Activated T-helper 17 cell treated with anti-CD3 and anti-CD28 coated beads, Interleukin-2, amount 50 U/mL, for 72 hours (primary cell): ENCODE measurements around the gene MYMX. TPM values are rescaled to one million over a fixed set of nuclear protein-coding genes. Genes with fewer than 3 reads are reported as not detected.
A peak's percentile ranks its signal among the peaks of the same experiment; 100 is the strongest.

Source experiments
- ATAC-seq: fragments of 150-1000 bp; cut with Tn5 transposase; replicated peaks from 2 replicates; pipeline ENCODE4 v1.10.0; 2021; ENCODE audit warnings: mild to moderate bottlenecking, moderate library complexity
- H3K27ac Mint-ChIP-seq: one replicate; pipeline ENCODE4 v1.8.0; 2022; ENCODE audit warnings: mixed read lengths
- H3K27me3 Mint-ChIP-seq: one replicate; pipeline ENCODE4 v1.8.0; 2022; ENCODE audit warnings: mixed read lengths
- H3K36me3 Mint-ChIP-seq: one replicate; pipeline ENCODE4 v1.8.0; 2022; ENCODE audit warnings: low read depth, mild to moderate bottlenecking, mixed read lengths
- H3K4me1 Mint-ChIP-seq: one replicate; pipeline ENCODE4 v1.8.0; 2022; ENCODE audit warnings: mixed read lengths
- H3K4me3 Mint-ChIP-seq: one replicate; pipeline ENCODE4 v1.8.0; 2022; ENCODE audit warnings: mild to moderate bottlenecking, mixed read lengths
- H3K9me3 Mint-ChIP-seq: one replicate; pipeline ENCODE4 v1.8.0; 2022; ENCODE audit warnings: mixed read lengths
- total RNA-seq, 2 donors: library from RNA; stranded (reverse); gene quantifications; one replicate each; pipeline ENCODE4 v1.2.3, GENCODE V29; 2022

The MYMX gene
- total RNA-seq, 2 donors from 2014 or later, result not detected

- Mint-ChIP-seq H3K9me3 (no peaks in the 10 kb centered on the region), H3K4me3 (peak overlapping the region; percentile 87), H3K27ac (peak overlapping the region; percentile 99), H3K27me3 (no peaks in the 10 kb centered on the region), H3K36me3 (peaks cover 42% of the 10 kb centered on the region), H3K4me1 (peaks cover 23% of the 10 kb centered on the region)
- ATAC-seq, result no peak
Measured at GRCh38 chr6:44245391-44245911, 28.7 kb downstream of the MYMX start.

GRCh38 chr6:44245912-44246662, 29.4 kb downstream of the MYMX start:
- H3K4me1 Mint-ChIP-seq, result peaks cover 27% of the 10 kb centered on the region
- H3K4me3 Mint-ChIP-seq, result peak overlapping the region; percentile 87
- H3K36me3 Mint-ChIP-seq, result peaks cover 48% of the 10 kb centered on the region
- peak overlapping the region; percentile 99 for H3K27ac Mint-ChIP-seq
- no peaks in the 10 kb centered on the region for H3K9me3 Mint-ChIP-seq
- ATAC-seq, result peak; percentile 61
- H3K27me3 Mint-ChIP-seq, result no peaks in the 10 kb centered on the region

GRCh38 chr6:44246663-44247337, 30.1 kb downstream of the MYMX start, which contains the start of gene HSP90AB1:
HSP90AB1 (plus strand) TSS chr6:44247101; CDS start chr6:44248630, 1,529 bp downstream.
- peaks cover 55% of the 10 kb centered on the region for H3K36me3 Mint-ChIP-seq
- no peaks in the 10 kb centered on the region for H3K27me3 Mint-ChIP-seq
- H3K4me1 Mint-ChIP-seq, result peaks cover 32% of the 10 kb centered on the region
- no peaks in the 10 kb centered on the region for H3K9me3 Mint-ChIP-seq
- ATAC-seq, result peak; percentile 78
- H3K27ac Mint-ChIP-seq, result peak within 1 kb of the TSS; percentile 99
- peak within 1 kb of the TSS; percentile 87 for H3K4me3 Mint-ChIP-seq

- Mint-ChIP-seq H3K27ac (peak overlapping the region; percentile 99), H3K4me3 (peak overlapping the region; percentile 87), H3K36me3 (peaks cover 64% of the 10 kb centered on the region), H3K9me3 (no peaks in the 10 kb centered on the region), H3K4me1 (peaks cover 36% of the 10 kb centered on the region), H3K27me3 (no peaks in the 10 kb centered on the region)
- peak; percentile 68 for ATAC-seq
Measured at GRCh38 chr6:44247338-44248302, 30.9 kb downstream of the MYMX start.

- Mint-ChIP-seq H3K9me3 (no peaks in the 10 kb centered on the region), H3K27me3 (no peaks in the 10 kb centered on the region), H3K4me1 (peaks cover 45% of the 10 kb centered on the region), H3K36me3 (peaks cover 73% of the 10 kb centered on the region), H3K4me3 (peak overlapping the region; percentile 87), H3K27ac (peak overlapping the region; percentile 99)
- no peak for ATAC-seq
Measured at GRCh38 chr6:44248579-44248978, 31.9 kb downstream of the MYMX start.

- H3K36me3 Mint-ChIP-seq, result peaks cover 80% of the 10 kb centered on the region
- peak overlapping the region; percentile 87 for H3K4me3 Mint-ChIP-seq
- ATAC-seq, result no peak
- no peaks in the 10 kb centered on the region for H3K9me3 Mint-ChIP-seq
- no peaks in the 10 kb centered on the region for H3K27me3 Mint-ChIP-seq
- peaks cover 50% of the 10 kb centered on the region for H3K4me1 Mint-ChIP-seq
- H3K27ac Mint-ChIP-seq, result peak overlapping the region; percentile 99
Measured at GRCh38 chr6:44249082-44249748, 32.5 kb downstream of the MYMX start.

GRCh38 chr6:44250067-44250717, 33.5 kb downstream of the MYMX start:
- Mint-ChIP-seq H3K4me3 (peak overlapping the region; percentile 87), H3K36me3 (peaks cover 89% of the 10 kb centered on the region)
- ATAC-seq, result no peak

GRCh38 chr6:44250718-44251123, 34.0 kb downstream of the MYMX start:
- H3K4me1 Mint-ChIP-seq, result peaks cover 59% of the 10 kb centered on the region
- ATAC-seq, result no peak
- peak overlapping the region; percentile 87 for H3K4me3 Mint-ChIP-seq
- H3K9me3 Mint-ChIP-seq, result no peaks in the 10 kb centered on the region
- peak overlapping the region; percentile 99 for H3K27ac Mint-ChIP-seq
- H3K36me3 Mint-ChIP-seq, result peaks cover 95% of the 10 kb centered on the region
- no peaks in the 10 kb centered on the region for H3K27me3 Mint-ChIP-seq

More at GRCh38 chr6:44250067-44250717, 33.5 kb downstream of the MYMX start:
- no peaks in the 10 kb centered on the region for H3K9me3 Mint-ChIP-seq
- H3K27me3 Mint-ChIP-seq, result no peaks in the 10 kb centered on the region
- H3K27ac Mint-ChIP-seq, result peak overlapping the region; percentile 99
- H3K4me1 Mint-ChIP-seq, result peaks cover 58% of the 10 kb centered on the region

- peak overlapping the region; percentile 87 for H3K4me3 Mint-ChIP-seq
- peaks cover 67% of the 10 kb centered on the region for H3K4me1 Mint-ChIP-seq
- peak overlapping the region; percentile 99 for H3K27ac Mint-ChIP-seq
- no peak for ATAC-seq
- H3K36me3 Mint-ChIP-seq, result peaks cover 97% of the 10 kb centered on the region
- H3K27me3 Mint-ChIP-seq, result no peaks in the 10 kb centered on the region
- no peaks in the 10 kb centered on the region for H3K9me3 Mint-ChIP-seq
Measured at GRCh38 chr6:44251576-44252524, 35.1 kb downstream of the MYMX start.

GRCh38 chr6:44253307-44254101, 36.8 kb downstream of the MYMX start:
- no peak for ATAC-seq
- Mint-ChIP-seq H3K9me3 (no peaks in the 10 kb centered on the region), H3K27me3 (no peaks in the 10 kb centered on the region), H3K4me1 (peaks cover 75% of the 10 kb centered on the region), H3K36me3 (peaks cover 92% of the 10 kb centered on the region), H3K27ac (peak overlapping the region; percentile 99), H3K4me3 (peak overlapping the region; percentile 87)

GRCh38 chr6:44254191-44255104, 37.7 kb downstream of the MYMX start:
- Mint-ChIP-seq H3K4me1 (peaks cover 70% of the 10 kb centered on the region), H3K4me3 (peak overlapping the region; percentile 87), H3K36me3 (peaks cover 91% of the 10 kb centered on the region), H3K9me3 (no peaks in the 10 kb centered on the region), H3K27ac (peak overlapping the region; percentile 90), H3K27me3 (no peaks in the 10 kb centered on the region)
- ATAC-seq, result no peak
